ENCODE measurements around the gene LTBP2.
"Not testable (repeated sequence)": the region's sequence is repeated elsewhere in the genome, so short reads cannot be mapped to it uniquely, and the experiment has no call there.

The LTBP2 gene

GRCh38 chr14:74459289-74459946 lies 152.6 kb downstream of the LTBP2 start:
- DNase-seq, result no peak

- no peak for DNase-seq
These were observed 154.5 kb downstream of the LTBP2 start for GRCh38 chr14:74457565-74457895.

GRCh38 chr14:74456684-74457564 lies 155.1 kb downstream of the LTBP2 start:
- DNase-seq, result no peak

- DNase-seq, result not testable (repeated sequence)
These were observed 157.6 kb downstream of the LTBP2 start for GRCh38 chr14:74454397-74454796.
